ENCODE measurements around the gene GPAT3.

Gene GPAT3

GRCh38 chr4:83646538-83647239, 110.8 kb downstream of the GPAT3 start:
- Histone ChIP-seq H3K4me1 (ENCODE audit: control extremely low read depth in 1 of 4, control insufficient read depth in 4 of 4, insufficient read depth in 4 of 4, low read length in 3 of 4) (no peaks in the 10 kb centered on the region), H3K27ac (ENCODE audit: insufficient read depth in 1 of 2, low read depth in 1 of 2, low read length in 2 of 2, poor library complexity in 1 of 2, severe bottlenecking in 2 of 2) (no peak overlapping the region), H3K4me3 (ENCODE audit: control insufficient read depth in 1 of 7, extremely low read depth in 1 of 7, insufficient read depth in 4 of 7, low read depth in 2 of 7, low read length in 6 of 7) (no peak overlapping the region), H3K9me3 (ENCODE audit: control extremely low read depth in 1 of 5, control insufficient read depth in 4 of 5, insufficient read depth in 2 of 5, low read depth in 1 of 5, low read length in 4 of 5) (no peaks in the 10 kb centered on the region), H3K36me3 (ENCODE audit: control insufficient read depth in 4 of 4, insufficient read depth in 4 of 4, low read length in 3 of 4) (no peaks in the 10 kb centered on the region), H3K27me3 (replicated peaks in 2 of 5; ENCODE audit: control insufficient read depth in 4 of 5, insufficient read depth in 5 of 5, low read length in 4 of 5) (peaks cover 0 to 4% (median 0%) of the 10 kb centered on the region in 5 experiments)
- ChIA-PET POLR2A (no interaction called here), CTCF (interaction anchor here (1.2 to 9.5 kb wide), 7 partner anchors 8 to 1324 kb away, joined by 3 to 103 read pairs (median 5); partner anchors contain the start of gene GPAT3)
- no peak for DNase-seq
- 87% methylated on average over 6 of the region's 7 CpGs for WGBS (ENCODE audit: insufficient coverage)

- POLR2A ChIA-PET, result no interaction called here
- H3K27me3 ChIP-seq (replicated peaks in 2 of 5; ENCODE audit: control insufficient read depth in 4 of 5, insufficient read depth in 5 of 5, low read length in 4 of 5), result peaks cover 0 to 2% (median 0%) of the 10 kb centered on the region in 5 experiments
- no peaks in the 10 kb centered on the region for H3K4me1 ChIP-seq (ENCODE audit: control extremely low read depth in 1 of 4, control insufficient read depth in 4 of 4, insufficient read depth in 4 of 4, low read length in 3 of 4)
- H3K4me3 ChIP-seq (ENCODE audit: control insufficient read depth in 1 of 7, extremely low read depth in 1 of 7, insufficient read depth in 4 of 7, low read depth in 2 of 7, low read length in 6 of 7), result no peak overlapping the region
- H3K9me3 ChIP-seq (ENCODE audit: control extremely low read depth in 1 of 5, control insufficient read depth in 4 of 5, insufficient read depth in 2 of 5, low read depth in 1 of 5, low read length in 4 of 5), result no peaks in the 10 kb centered on the region
- WGBS (ENCODE audit: insufficient coverage), result no CpG with 5 or more reads among the region's 4 CpGs
- H3K36me3 ChIP-seq (ENCODE audit: control insufficient read depth in 4 of 4, insufficient read depth in 4 of 4, low read length in 3 of 4), result no peaks in the 10 kb centered on the region
- H3K27ac ChIP-seq (ENCODE audit: insufficient read depth in 1 of 2, low read depth in 1 of 2, low read length in 2 of 2, poor library complexity in 1 of 2, severe bottlenecking in 2 of 2), result no peak overlapping the region
- CTCF ChIA-PET, result interaction anchor here (0.9 to 2.3 kb wide), 3 partner anchors 9 to 142 kb away, joined by 3 to 12 read pairs (median 3); no protein-coding TSS in a partner anchor
- no peak for DNase-seq
Observed at GRCh38 chr4:83651846-83652245, 115.9 kb downstream of the GPAT3 start.

Data from common myeloid progenitor, CD34-positive (primary cell).